ENCODE results near the gene DZIP1.
"Not testable (repeated sequence)": the region's sequence is repeated elsewhere in the genome, so short reads cannot be mapped to it uniquely, and the experiment has no call there.

DZIP1 gene, protein sequence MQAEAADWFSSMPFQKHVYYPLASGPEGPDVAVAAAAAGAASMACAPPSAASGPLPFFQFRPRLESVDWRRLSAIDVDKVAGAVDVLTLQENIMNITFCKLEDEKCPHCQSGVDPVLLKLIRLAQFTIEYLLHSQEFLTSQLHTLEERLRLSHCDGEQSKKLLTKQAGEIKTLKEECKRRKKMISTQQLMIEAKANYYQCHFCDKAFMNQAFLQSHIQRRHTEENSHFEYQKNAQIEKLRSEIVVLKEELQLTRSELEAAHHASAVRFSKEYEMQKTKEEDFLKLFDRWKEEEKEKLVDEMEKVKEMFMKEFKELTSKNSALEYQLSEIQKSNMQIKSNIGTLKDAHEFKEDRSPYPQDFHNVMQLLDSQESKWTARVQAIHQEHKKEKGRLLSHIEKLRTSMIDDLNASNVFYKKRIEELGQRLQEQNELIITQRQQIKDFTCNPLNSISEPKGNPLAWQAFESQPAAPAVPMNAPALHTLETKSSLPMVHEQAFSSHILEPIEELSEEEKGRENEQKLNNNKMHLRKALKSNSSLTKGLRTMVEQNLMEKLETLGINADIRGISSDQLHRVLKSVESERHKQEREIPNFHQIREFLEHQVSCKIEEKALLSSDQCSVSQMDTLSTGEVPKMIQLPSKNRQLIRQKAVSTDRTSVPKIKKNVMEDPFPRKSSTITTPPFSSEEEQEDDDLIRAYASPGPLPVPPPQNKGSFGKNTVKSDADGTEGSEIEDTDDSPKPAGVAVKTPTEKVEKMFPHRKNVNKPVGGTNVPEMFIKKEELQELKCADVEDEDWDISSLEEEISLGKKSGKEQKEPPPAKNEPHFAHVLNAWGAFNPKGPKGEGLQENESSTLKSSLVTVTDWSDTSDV

DNA sequence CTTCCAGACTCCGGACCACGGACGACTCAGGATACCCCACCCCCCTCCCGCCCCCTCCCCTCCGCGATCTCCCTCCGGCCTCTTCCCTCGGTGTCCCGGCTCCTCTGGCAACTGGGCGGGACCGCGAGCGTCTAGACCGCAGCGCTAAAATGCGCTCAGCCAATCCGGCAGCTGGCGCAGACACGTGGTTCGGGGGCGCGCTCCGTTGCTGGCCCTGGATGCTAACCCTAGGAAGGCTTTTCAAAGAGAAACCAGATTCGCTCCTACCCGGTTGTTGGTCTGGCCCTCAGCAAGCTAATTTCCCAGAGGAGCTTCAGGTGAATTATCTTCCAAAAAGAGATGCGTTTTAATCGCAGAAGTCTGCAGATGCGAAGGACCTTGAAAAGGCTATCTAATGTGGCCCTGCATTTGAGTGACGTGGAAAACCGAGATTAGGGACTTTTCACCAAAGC is at the start of gene DZIP1:
Gene DZIP1, minus strand, starts transcription at position 106 of the 452 bp plus-strand sequence. CDS start 2,677 bp downstream, outside the sequence.
- DNase-seq, result no peak

DNA sequence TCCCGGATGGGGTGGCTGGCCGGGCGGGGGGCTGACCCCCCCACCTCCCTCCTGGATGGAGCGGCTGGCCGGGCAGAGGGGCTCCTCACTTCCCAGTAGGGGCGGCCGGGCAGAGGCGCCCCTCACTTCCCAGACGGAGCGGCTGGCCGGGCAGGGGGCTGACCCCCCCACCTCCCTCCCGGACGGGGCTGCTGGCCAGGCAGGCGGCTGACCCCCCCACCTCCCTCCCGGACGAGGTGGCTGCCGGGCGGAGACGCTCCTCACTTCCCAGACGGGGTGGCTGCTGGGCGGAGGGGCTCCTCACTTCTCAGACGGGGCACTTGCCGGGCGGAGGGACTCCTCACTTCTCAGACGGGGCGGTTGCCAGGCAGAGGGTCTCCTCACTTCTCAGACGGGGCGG is 46.5 kb upstream of the DZIP1 start:
- DNase-seq, result not testable (repeated sequence)

DNA sequence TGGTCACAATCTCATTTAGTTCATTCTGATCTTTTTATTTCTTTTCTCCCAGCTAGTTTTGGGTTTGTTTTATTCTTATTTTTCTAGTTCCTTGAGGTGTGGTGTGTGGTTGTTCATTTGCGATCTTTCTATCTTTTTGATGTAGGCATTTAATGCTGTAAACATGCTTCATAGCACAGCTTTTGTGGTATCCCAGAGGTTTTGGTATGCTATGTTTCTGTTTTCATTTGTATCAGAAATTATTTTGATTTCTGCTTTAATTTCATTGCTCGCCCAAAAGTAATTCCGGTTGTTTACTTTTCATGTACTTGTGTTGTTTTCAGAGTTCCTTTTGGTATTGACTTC is 45.0 kb upstream of the DZIP1 start:
- DNase-seq, result no peak

- not testable (repeated sequence) for DNase-seq
Observed at GRCh38 chr13:95684960-95685359, 40.5 kb upstream of the DZIP1 start.

DNA sequence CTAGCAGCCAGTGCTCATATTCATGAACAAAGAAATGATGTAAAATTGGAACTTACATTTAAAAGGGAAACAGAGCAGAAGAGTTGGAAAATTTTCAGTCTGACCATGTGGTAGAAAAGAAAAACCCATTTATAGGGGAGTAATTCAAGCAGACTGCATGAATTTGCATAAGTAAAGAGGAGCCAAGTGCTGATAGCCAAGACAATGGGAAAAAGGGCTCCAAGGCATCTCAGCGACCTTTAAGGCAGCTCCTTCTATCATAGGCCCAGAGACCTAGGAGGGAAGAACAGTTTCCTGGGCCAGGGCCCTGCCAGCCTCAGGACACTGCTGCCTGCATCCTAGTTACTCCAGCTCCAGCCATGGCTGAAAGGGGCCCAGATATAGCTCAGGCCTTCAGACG is 39.9 kb upstream of the DZIP1 start:
- DNase-seq, result no peak

- no peak for DNase-seq
Observed at GRCh38 chr13:95679722-95680121, 35.2 kb upstream of the DZIP1 start.

DNA sequence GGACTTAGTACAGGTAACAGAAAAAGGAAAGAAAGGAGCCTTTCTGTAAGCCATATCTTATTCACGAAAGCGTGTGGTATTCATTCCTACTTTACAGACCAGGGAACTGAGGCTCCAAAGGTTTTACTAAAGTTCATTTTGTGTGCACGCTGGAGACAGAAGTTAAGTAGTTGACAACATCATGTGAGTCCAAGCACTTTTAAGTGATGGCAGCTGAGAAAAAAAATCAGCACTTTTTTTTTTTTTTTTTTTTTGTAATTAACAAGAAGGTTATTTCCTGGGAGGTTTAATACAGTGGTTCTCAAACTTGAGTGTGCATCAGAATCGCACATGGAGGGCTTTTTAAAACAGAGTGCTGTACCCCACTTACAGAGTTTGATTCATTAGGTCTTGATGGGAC is 34.5 kb upstream of the DZIP1 start:
- DNase-seq, result no peak

- DNase-seq, result no peak
Observed at GRCh38 chr13:95677564-95678266, 33.2 kb upstream of the DZIP1 start.

DNA sequence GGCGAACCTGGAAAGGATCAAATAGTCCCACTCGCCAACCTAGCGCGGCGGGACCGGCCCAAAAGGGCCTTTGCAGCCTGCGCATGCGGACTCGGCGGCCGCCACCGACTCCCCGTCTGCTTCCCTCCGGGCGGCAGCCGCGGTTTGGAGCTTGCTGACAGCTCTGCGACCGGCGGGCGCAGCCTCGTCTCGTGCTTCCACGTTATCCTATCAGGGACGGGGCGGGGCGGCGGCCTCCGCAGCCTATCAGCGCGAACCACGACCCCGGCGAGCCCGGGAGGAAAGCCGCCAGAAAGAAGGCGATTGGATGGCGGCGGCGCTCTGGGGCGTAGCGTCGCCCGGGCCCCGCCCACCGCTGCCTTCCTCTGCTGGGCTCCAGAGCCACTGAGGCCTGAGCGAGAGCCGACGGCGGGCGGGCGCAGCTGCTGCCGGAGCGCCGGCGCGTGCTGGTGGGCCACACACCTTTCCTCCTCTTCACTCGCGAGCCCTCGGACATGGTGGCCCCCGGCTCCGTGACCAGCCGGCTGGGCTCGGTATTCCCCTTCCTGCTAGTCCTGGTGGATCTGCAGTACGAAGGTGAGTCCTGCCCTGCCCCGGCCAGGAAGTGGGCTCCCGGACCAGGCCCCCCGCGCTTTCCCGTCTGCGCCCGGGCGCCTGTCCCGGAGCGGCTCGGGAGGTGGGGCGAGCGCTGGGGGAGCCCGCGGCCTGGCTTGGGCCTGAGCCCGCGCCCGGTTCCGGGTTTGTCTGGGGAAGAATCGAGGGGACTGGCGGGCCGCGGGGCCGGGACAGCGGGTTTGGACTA is 32.5 kb upstream of the DZIP1 start, which contains the start of gene DNAJC3:
Gene DNAJC3, plus strand, starts transcription at position 378 of the 802 bp plus-strand sequence. Its CDS starts 117 bp downstream, at position 495.
- DNase-seq, result peak; percentile 90 to 97

DNA sequence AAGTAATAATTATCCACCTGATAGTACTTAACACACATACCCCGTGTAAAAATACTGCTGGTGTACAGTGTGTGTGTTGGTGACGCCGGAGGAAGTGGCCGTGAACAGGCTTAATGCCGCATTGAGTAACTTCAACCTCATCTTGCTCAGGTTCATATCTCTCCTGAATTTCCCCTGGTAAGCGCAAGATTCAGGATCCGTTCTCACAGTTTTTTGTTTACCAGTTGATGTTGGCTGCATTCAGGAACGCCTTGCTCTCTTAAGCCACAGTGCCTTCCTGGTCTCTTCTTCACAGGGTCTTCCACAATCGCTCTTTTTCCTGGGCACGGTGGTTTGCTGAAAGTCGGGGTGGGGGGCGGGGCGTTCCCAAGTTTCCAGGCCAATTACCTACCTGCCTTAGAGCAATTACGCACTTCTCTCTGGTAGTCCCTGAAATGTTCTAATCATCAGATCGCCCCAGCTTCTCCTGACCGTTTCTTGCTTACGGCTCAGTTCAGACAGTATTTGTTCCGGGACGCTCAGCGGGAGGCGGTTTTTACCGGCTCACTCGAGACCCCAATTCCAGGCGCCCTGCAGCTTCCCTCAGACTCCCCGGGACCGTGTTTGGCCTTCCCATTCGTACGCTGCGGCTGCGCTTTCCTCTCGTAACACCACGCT is 31.7 kb upstream of the DZIP1 start:
- no peak for DNase-seq

- DNase-seq, result no peak
Observed at GRCh38 chr13:95671597-95671996, 27.1 kb upstream of the DZIP1 start.

GRCh38 chr13:95667235-95667634 is 22.7 kb upstream of the DZIP1 start:
- DNase-seq, result not testable (repeated sequence)

GRCh38 chr13:95660981-95661581 is 16.6 kb upstream of the DZIP1 start:
- DNase-seq, result peak in 1 of 2 donors; percentile 30

DNA sequence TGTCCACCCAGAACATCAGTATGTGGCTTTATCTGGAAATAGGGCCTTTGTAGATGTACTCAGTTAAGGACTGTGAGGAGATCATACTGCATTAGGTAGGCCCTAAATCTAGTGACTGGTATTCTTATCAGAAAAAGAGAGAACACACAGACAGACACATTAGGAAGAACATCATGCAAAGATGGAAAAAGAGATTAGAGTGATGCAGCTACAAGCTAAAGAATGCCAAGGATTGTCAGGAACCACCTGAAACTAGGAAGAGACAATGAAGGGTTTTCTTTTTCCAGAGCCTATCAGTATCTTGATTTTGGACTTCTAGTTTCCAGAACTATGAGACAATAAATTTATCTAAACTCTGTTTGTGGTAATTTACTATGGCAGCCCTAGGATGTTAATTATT is 15.0 kb upstream of the DZIP1 start:
- DNase-seq, result no peak

GRCh38 chr13:95656386-95657015 is 12.0 kb upstream of the DZIP1 start:
- DNase-seq, result no peak

DNA sequence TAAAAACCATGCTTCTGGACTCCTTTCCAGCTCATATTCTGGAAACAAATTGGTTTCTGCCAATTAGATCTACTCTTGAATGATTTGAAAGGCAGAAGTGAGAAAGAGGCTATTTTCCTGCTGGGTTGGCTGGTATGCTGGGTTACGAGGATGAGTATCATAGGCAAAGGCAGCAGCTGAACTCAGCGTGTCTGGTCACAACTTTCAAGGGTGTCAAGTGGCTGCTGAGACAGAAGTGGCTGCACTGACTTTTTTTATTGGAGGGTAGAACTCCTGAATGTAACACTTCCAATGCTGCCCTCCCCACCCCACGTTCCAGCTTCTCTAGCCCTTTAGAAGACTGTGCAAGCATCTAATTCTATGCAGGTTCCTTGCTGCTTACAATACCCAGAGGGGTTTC is 8.3 kb upstream of the DZIP1 start:
- no peak for DNase-seq

DNA sequence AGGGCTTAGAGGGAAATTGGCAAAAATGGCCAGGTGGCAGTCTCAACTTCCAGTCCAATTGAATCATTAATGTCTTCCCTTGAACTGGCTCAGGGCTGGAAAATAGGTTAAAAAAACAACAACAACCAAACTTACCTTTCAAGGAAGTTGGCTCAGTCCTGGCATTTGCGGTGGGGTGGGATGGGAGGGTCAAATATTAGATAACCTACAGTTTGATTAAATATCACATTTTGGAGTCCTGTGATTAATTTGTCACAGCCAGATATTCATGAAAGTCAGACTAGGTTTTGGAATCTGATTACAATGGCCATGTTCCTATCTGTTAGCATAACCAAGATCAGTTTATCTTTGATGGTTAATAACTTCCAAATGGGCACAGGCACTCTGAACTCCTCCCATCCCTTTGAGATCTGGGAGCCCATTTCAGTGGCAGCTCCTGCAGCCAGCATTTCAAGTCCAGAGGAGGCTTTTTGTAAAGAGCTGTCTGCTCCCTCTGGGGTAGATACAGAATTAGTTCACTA is 7.8 kb upstream of the DZIP1 start:
- no peak for DNase-seq

- DNase-seq, result no peak
Observed at GRCh38 chr13:95650696-95651095, 6.2 kb upstream of the DZIP1 start.

GRCh38 chr13:95647321-95647720 is 2.8 kb upstream of the DZIP1 start:
- DNase-seq, result no peak

DNA sequence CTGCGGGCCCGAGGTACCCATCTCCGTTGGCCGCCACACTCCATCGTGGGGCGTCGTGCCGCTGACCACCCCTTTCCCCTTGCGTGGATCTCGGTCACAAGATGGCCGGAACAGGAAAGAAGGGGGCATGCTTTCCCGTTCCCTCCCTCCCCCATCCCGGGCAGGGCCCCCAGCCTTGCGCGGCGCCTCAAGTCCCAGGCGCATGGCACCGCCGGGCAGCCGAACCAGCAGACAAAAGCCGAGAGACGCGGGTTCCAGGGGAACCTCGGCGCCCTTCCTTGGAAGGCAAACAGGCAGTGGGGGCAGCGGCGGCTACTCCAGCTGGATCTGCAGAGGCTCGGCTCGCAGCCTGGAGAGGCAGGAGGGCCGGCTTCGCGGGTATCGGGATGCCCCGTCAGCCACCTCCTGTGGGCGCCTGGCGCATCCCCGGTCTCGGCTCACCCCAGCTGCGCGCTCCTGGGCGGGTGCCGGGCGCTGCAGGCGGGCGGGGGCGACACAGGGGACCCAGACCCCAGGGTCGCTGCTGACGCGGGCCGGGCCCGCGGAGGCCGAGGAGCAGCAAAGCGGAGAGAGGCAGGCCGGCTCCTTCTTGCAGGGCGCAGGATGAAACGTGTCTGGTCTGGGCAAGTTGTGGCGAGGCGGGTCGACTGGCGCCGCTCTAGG is 439 bp downstream of the DZIP1 start:
- no peak for DNase-seq
